Body of pancreas (tissue), 4 donors: ENCODE results near the gene PSMD6.

Source experiments
- CTCF ChIP-seq, 7 experiments: fragments of 450-650 bp in 4 of 7; fragments of 200-600 bp in 3 of 7; sonication (generic) in 3 of 7; IDR thresholded peaks; one replicate each; pipeline ENCODE4 v1.5.1; 2016 to 2019; ENCODE audit warnings: antibody characterized with exemption in 7 of 7
- POLR2A ChIP-seq, 3 donors: fragments of 450-650 bp; IDR thresholded peaks; one replicate each; pipeline ENCODE4 v1.6.1; 2016; ENCODE audit warnings: antibody characterized with exemption in 3 of 3, mild to moderate bottlenecking in 2 of 3

GRCh38 chr3:64039332-64039731 lies 16.0 kb upstream of the PSMD6 start:
- TF ChIP-seq POLR2A (IDR thresholded peaks at IDR 0.05): no peak
- no peak for TF ChIP-seq CTCF (IDR thresholded peaks at IDR 0.05)
